Osteoblast (primary cell): ENCODE results near the gene SAPCD1. TPM values are rescaled to one million over a fixed set of nuclear protein-coding genes. Genes with fewer than 3 reads are reported as not detected.

Experiments used
- DNase-seq: peaks from one replicate; pipeline ENCODE4 v3.0.0; 2011; ENCODE audit warnings: low spot score, mixed read lengths; ENCODE audit not compliant: insufficient read length; ENCODE audit errors: missing footprints
- H2AFZ ChIP-seq: 2 replicates; pipeline ENCODE4 v1.6.0; 2011; ENCODE audit warnings: mild to moderate bottlenecking, low read length
- H3K27ac ChIP-seq: 2 replicates; pipeline ENCODE4 v1.5.1; 2011; ENCODE audit warnings: mild to moderate bottlenecking, low read depth, low read length, moderate library complexity
- H3K27me3 ChIP-seq: 2 replicates; pipeline ENCODE4 v1.6.0; 2012; ENCODE audit warnings: mild to moderate bottlenecking, control low read depth, inconsistent platforms, low read length, moderate library complexity; ENCODE audit not compliant: insufficient read depth
- H3K36me3 ChIP-seq: 2 replicates; pipeline ENCODE4 v1.5.1; 2011; ENCODE audit warnings: mild to moderate bottlenecking, low read length, control low read depth, moderate library complexity; ENCODE audit not compliant: insufficient read depth
- H3K4me1 ChIP-seq: 2 replicates; pipeline ENCODE4 v1.5.1; 2011; ENCODE audit warnings: mild to moderate bottlenecking, low read length, control low read depth, moderate library complexity; ENCODE audit not compliant: insufficient read depth
- H3K4me2 ChIP-seq: 2 replicates; pipeline ENCODE4 v1.6.0; 2011; ENCODE audit warnings: mild to moderate bottlenecking, low read length; ENCODE audit not compliant: insufficient read depth
- H3K4me3 ChIP-seq: fragments of 200-600 bp; sonication (generic); 3 replicates; pipeline ENCODE4 v1.5.1; 2012; ENCODE audit warnings: mild to moderate bottlenecking, low read length, inconsistent platforms; ENCODE audit not compliant: insufficient read depth
- H3K79me2 ChIP-seq: 2 replicates; pipeline ENCODE4 v1.6.0; 2012; ENCODE audit warnings: mild to moderate bottlenecking, low read length, control low read depth, inconsistent platforms; ENCODE audit not compliant: insufficient read depth
- H3K9me3 ChIP-seq: 2 replicates; pipeline ENCODE4 v1.5.1; 2011; ENCODE audit warnings: low read depth, low read length, control low read depth
- H4K20me1 ChIP-seq: 2 replicates; pipeline ENCODE4 v1.6.0; 2012; ENCODE audit warnings: mild to moderate bottlenecking, low read length, control low read depth; ENCODE audit not compliant: insufficient read depth
- total RNA-seq: library from RNA; depleted of rRNA; stranded (reverse); fragments of >200 nt; gene quantifications from 2 replicates; pipeline ENCODE4 v1.2.3, GENCODE V29; 2012
- TF ChIP-seq, protein P1 (sequence below): IDR thresholded peaks from 2 replicates; pipeline ENCODE4 v1.5.1; 2011; ENCODE audit warnings: mild to moderate bottlenecking, low read depth, low read length, moderate library complexity; ENCODE audit errors: extremely low read depth

The SAPCD1 gene
- total RNA-seq, 1 donor, result 1.4 TPM

DNA sequence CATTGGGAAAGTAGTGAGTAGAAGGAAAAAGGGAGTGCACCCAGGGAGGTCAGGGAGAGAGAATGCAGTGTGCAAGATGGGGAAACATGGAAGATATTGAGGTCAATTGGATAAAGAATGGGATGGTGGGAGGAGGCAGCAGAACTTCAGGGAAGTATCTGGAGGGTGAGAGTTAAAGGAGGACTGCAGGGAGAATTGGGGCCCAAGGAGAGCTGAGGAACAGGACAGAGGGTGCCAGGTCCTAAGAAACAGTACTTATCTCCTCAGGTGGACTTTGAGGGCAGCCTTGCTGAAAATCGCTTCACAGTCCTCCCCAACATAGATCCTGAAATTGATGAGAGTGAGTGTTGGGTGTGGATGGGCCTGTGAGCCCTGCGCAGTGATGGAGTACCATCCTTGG, 4.2 kb upstream of the SAPCD1 start:
- H3K27me3 ChIP-seq, result no peaks in the 10 kb centered on the region
- H3K79me2 ChIP-seq, result no peaks in the 10 kb centered on the region
- no peak for DNase-seq
- peaks cover 1% of the 10 kb centered on the region for H3K4me1 ChIP-seq
- H3K27ac ChIP-seq, result no peak overlapping the region
- no peak overlapping the region for H3K4me3 ChIP-seq
- H4K20me1 ChIP-seq, result no peaks in the 10 kb centered on the region
- TF ChIP-seq, protein P1, sequence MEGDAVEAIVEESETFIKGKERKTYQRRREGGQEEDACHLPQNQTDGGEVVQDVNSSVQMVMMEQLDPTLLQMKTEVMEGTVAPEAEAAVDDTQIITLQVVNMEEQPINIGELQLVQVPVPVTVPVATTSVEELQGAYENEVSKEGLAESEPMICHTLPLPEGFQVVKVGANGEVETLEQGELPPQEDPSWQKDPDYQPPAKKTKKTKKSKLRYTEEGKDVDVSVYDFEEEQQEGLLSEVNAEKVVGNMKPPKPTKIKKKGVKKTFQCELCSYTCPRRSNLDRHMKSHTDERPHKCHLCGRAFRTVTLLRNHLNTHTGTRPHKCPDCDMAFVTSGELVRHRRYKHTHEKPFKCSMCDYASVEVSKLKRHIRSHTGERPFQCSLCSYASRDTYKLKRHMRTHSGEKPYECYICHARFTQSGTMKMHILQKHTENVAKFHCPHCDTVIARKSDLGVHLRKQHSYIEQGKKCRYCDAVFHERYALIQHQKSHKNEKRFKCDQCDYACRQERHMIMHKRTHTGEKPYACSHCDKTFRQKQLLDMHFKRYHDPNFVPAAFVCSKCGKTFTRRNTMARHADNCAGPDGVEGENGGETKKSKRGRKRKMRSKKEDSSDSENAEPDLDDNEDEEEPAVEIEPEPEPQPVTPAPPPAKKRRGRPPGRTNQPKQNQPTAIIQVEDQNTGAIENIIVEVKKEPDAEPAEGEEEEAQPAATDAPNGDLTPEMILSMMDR, result no peak
- no peak overlapping the region for H2AFZ ChIP-seq
- H3K9me3 ChIP-seq, result no peaks in the 10 kb centered on the region
- H3K4me2 ChIP-seq, result no peak overlapping the region
- H3K36me3 ChIP-seq, result peaks cover 25% of the 10 kb centered on the region

DNA sequence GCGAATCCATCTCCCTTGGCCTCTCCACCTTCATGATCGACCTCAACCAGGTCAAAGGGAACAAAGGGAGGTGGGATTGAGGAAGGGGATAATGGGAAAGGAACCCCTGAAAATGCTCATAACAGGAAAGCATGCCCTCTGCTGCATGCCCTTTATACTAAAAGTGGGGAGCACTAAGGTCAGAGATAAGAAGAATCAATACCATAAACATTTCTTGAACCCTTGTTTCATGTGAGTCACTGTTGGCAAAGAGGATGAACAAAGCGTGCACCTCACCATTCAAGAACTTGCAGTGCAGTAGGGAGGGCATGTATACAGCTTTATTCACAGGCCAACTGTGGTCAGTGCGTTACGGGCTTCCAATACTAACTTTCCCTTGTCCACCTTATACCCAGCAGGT, 1.7 kb upstream of the SAPCD1 start:
- Histone ChIP-seq H3K27me3 (no peaks in the 10 kb centered on the region), H3K36me3 (peaks cover 25% of the 10 kb centered on the region), H3K27ac (no peak overlapping the region), H3K4me3 (no peak overlapping the region), H4K20me1 (no peaks in the 10 kb centered on the region), H3K4me1 (no peaks in the 10 kb centered on the region), H3K79me2 (no peaks in the 10 kb centered on the region), H3K9me3 (no peaks in the 10 kb centered on the region), H2AFZ (no peak overlapping the region), H3K4me2 (no peak overlapping the region)
- DNase-seq, result peak; percentile 18
- TF ChIP-seq, protein P1, result no peak

DNA sequence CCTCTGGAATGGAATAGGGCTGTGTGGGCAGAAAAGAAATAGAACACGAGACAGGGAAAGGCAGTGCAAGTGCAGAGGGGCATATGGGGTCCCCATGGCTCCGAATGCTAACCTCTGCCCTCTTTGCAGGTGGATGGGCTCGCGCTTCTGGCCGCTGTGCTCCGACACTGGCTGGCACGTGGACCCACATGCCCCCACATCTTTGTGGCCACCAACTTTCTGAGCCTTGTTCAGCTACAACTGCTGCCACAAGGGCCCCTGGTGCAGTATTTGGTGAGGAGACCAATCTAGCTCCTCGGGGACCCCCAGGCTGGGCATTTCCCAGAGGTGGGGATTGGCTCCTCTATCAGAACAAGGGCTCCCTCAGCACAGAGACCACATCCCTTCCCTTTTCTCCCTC, 1.1 kb upstream of the SAPCD1 start:
- H3K4me1 ChIP-seq, result peaks cover 1% of the 10 kb centered on the region
- H3K4me3 ChIP-seq, result no peak overlapping the region
- peaks cover 25% of the 10 kb centered on the region for H3K36me3 ChIP-seq
- H3K27me3 ChIP-seq, result no peaks in the 10 kb centered on the region
- no peak overlapping the region for H2AFZ ChIP-seq
- no peak overlapping the region for H3K4me2 ChIP-seq
- H4K20me1 ChIP-seq, result no peaks in the 10 kb centered on the region
- no peaks in the 10 kb centered on the region for H3K79me2 ChIP-seq
- TF ChIP-seq, protein P1, result no peak
- H3K27ac ChIP-seq, result no peak overlapping the region
- DNase-seq, result peak; percentile 46
- H3K9me3 ChIP-seq, result no peaks in the 10 kb centered on the region

DNA sequence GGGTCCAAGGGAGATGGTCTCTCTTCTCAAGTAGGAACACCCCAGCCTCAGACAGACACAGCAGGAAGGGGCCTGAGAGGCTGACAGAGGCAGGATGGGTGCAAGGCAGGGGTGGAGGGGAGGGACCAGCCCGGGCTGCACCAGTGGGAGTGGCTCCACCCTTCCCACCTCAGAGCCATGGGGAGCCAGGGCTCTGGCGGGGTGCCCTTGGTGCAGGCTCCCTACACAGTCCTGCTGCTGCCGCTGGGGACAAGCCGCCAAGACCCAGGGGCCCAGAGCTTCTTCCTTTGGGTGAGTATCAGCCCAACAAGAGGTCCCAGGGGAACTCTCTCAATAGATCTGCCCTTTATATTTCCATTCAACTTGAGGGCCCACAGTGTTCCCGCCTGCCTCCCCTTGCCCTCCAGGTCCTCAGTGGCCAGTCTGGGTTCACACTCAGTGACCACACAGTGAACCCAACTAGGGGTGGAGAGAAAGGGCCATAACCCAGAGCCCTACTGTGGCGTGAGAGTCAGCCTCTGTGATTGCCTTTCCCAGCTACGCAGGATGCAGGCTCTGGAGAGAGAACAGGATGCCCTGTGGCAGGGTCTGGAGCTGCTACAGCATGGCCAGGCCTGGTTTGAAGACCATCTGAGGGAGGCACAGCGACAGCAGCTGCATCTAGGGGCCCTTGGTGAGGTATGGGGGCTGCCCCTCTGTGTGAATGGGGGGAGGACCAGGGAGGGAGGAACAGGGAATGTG, 592 bp downstream of the SAPCD1 start:
- no peak overlapping the region for H3K4me2 ChIP-seq
- peak overlapping the region; percentile 1 for H2AFZ ChIP-seq
- DNase-seq, result peak; percentile 76
- H4K20me1 ChIP-seq, result no peaks in the 10 kb centered on the region
- no peaks in the 10 kb centered on the region for H3K9me3 ChIP-seq
- no peak overlapping the region for H3K4me3 ChIP-seq
- peaks cover 25% of the 10 kb centered on the region for H3K36me3 ChIP-seq
- H3K79me2 ChIP-seq, result no peaks in the 10 kb centered on the region
- TF ChIP-seq, protein P1, result no peak
- H3K4me1 ChIP-seq, result peaks cover 4% of the 10 kb centered on the region
- H3K27me3 ChIP-seq, result no peaks in the 10 kb centered on the region
- no peak overlapping the region for H3K27ac ChIP-seq
